Spleen (tissue), 7 donors: ENCODE data around the gene PDE4D.

ENCODE experiments used
- POLR2A ChIP-seq, 3 donors: fragments of 450-650 bp; IDR thresholded peaks; one replicate each; pipeline ENCODE4 v1.5.1; 2017; ENCODE audit warnings: antibody characterized with exemption in 3 of 3, mild to moderate bottlenecking in 1 of 3
- TF ChIP-seq, protein P1 (sequence below), 11 experiments: fragments of 200-600 bp in 7 of 11; fragments of 450-650 bp in 4 of 11; sonication (generic) in 4 of 11; IDR thresholded peaks in 8 of 11; conservative IDR thresholded peaks in 3 of 11; 1 replicate in 7 of 11; 2 replicates in 4 of 11; pipeline versions ENCODE4 v1.4.0 to v1.8.0; 2016 to 2021; ENCODE audit warnings: antibody characterized with exemption in 11 of 11, inconsistent platforms in 4 of 11, mild to moderate bottlenecking in 1 of 11
- donor health status: DM: no; HTN: no; CAD: no; lungs with moderate emphysema.
- donor health status: DM: no; HTN: no; CAD: no.
- donor health status: DM: no; HTN: no; CAD: no.

DNA sequence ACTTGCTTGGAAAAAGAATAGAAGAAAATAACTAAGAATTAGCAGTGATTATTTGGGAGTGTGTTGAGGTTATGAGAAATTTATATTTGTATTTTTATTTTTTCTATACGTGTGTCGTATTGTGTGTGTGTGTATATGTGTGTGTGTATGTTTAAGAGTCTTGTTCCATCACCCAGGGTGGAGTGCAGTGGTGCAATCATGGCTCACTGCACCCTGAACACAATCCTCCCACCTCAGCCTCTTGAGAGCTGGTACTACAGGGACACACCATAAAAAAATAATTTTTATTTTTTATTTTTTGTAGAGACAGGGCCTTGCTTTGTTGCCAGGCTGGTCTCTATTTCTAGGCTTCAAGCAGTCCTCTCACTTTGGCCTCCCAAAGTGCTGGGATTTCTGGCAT is 643.8 kb downstream of the PDE4D start:
- TF ChIP-seq, protein P1, sequence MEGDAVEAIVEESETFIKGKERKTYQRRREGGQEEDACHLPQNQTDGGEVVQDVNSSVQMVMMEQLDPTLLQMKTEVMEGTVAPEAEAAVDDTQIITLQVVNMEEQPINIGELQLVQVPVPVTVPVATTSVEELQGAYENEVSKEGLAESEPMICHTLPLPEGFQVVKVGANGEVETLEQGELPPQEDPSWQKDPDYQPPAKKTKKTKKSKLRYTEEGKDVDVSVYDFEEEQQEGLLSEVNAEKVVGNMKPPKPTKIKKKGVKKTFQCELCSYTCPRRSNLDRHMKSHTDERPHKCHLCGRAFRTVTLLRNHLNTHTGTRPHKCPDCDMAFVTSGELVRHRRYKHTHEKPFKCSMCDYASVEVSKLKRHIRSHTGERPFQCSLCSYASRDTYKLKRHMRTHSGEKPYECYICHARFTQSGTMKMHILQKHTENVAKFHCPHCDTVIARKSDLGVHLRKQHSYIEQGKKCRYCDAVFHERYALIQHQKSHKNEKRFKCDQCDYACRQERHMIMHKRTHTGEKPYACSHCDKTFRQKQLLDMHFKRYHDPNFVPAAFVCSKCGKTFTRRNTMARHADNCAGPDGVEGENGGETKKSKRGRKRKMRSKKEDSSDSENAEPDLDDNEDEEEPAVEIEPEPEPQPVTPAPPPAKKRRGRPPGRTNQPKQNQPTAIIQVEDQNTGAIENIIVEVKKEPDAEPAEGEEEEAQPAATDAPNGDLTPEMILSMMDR (IDR thresholded peaks at IDR 0.05 in 8 of 11, conservative IDR thresholded peaks at IDR 0.05 in 3 of 11) = no peak
- no peak for TF ChIP-seq POLR2A (IDR thresholded peaks at IDR 0.05)
